GM19351 (cell line): ENCODE data around the gene TSPAN10.
"Not testable (repeated sequence)": the region's sequence is repeated elsewhere in the genome, so short reads cannot be mapped to it uniquely, and the experiment has no call there.

ENCODE experiments used
- ATAC-seq: cut with Tn5 transposase; IDR thresholded peaks from one replicate; pipeline ENCODE4 v1.9.1; 2021; ENCODE audit warnings: mild to moderate bottlenecking, moderate library complexity; ENCODE audit not compliant: unreplicated experiment

TSPAN10 gene

GRCh38 chr17:81659038-81659437, 22.0 kb downstream of the TSPAN10 start:
- ATAC-seq = no peak

- ATAC-seq = no peak
These were observed 23.4 kb downstream of the TSPAN10 start for GRCh38 chr17:81660441-81660840.

- no peak for ATAC-seq
These were observed 25.0 kb downstream of the TSPAN10 start for GRCh38 chr17:81662002-81662401.

- ATAC-seq = no peak
These were observed 27.1 kb downstream of the TSPAN10 start for GRCh38 chr17:81664051-81664470.

GRCh38 chr17:81665205-81666091, 28.5 kb downstream of the TSPAN10 start:
- ATAC-seq = no peak

- no peak for ATAC-seq
These were observed 29.0 kb downstream of the TSPAN10 start for GRCh38 chr17:81666092-81666341.

GRCh38 chr17:81666342-81667191, 29.6 kb downstream of the TSPAN10 start, which contains the start of the genes CCDC137 and OXLD1:
CCDC137 (plus strand) TSS chr17:81666737; CDS start chr17:81666767, 30 bp downstream.
OXLD1 (minus strand) TSS chr17:81666605; CDS start chr17:81666577, 28 bp downstream.
- ATAC-seq = peak; percentile 88

GRCh38 chr17:81667754-81668153, 30.8 kb downstream of the TSPAN10 start:
- ATAC-seq = no peak

- no peak for ATAC-seq
These were observed 35.5 kb downstream of the TSPAN10 start for GRCh38 chr17:81672504-81672903.

GRCh38 chr17:81672954-81673353, 36.0 kb downstream of the TSPAN10 start:
- ATAC-seq = no peak

- no peak for ATAC-seq
These were observed 36.7 kb downstream of the TSPAN10 start for GRCh38 chr17:81673561-81674258.

GRCh38 chr17:81675515-81676221, 38.7 kb downstream of the TSPAN10 start:
- ATAC-seq = not testable (repeated sequence)

GRCh38 chr17:81676906-81677305, 39.9 kb downstream of the TSPAN10 start:
- ATAC-seq = no peak

GRCh38 chr17:81680150-81680549, 43.2 kb downstream of the TSPAN10 start:
- ATAC-seq = no peak

- no peak for ATAC-seq
These were observed 44.7 kb downstream of the TSPAN10 start for GRCh38 chr17:81681672-81682071.

GRCh38 chr17:81682565-81683207, 45.7 kb downstream of the TSPAN10 start:
- no peak for ATAC-seq

GRCh38 chr17:81683208-81683583, 46.2 kb downstream of the TSPAN10 start:
- ATAC-seq = peak; percentile 2

- peak; percentile 94 for ATAC-seq
These were observed 46.8 kb downstream of the TSPAN10 start, which contains the start of the genes ARL16 and HGS for GRCh38 chr17:81683584-81684441. ARL16 (minus strand) TSS chr17:81683797; CDS start chr17:81683753, 44 bp downstream. HGS (plus strand) TSS chr17:81684011; CDS start chr17:81684067, 56 bp downstream.

- ATAC-seq = no peak
These were observed 47.5 kb downstream of the TSPAN10 start for GRCh38 chr17:81684442-81684911.
